HCT116 (cell line): ENCODE measurements around the gene SGCB. TPM values are rescaled to one million over a fixed set of nuclear protein-coding genes. Genes with fewer than 3 reads are reported as not detected.

Experiments used
- ATAC-seq: fragments of 200-7000 bp; cut with Tn5 transposase; 2 replicates; pipeline ENCODE4 v1.9.1; 2020; ENCODE audit warnings: mild to moderate bottlenecking, moderate library complexity
- BruUV-seq: library from RNA; stranded (reverse); fragments of 400-500 nt; replicated peaks from 2 replicates; lab custom pipeline; 2021; lab: Mats Ljungman, UMichigan
- CTCF ChIA-PET: fragments of 300-600 bp; sonication (Branson Sonifier 250); formaldehyde crosslinking; loops from one replicate; lab custom pipeline; 2021; ENCODE audit warnings: antibody characterized with exemption; lab: Charles Lee
- POLR2A ChIA-PET: fragments of 300-600, 350-600 bp; sonication (Branson Sonifier 250); formaldehyde crosslinking; loops from one replicate; lab custom pipeline; 2021; ENCODE audit warnings: antibody characterized with exemption; lab: Charles Lee
- RAD21 ChIA-PET, 2 experiments: fragments of 300-600 bp; sonication (Branson Sonifier 250); formaldehyde crosslinking; loops; one replicate each; lab custom pipeline; 2023; ENCODE audit warnings: low total read pairs in 2 of 2; ENCODE audit not compliant: uncharacterized antibody in 2 of 2, unreplicated experiment in 2 of 2, low non-redundant PET in 1 of 2; lab: Charles Lee
- DNase-seq: peaks from one replicate; pipeline ENCODE4 v3.0.0-alpha.2; 2010; ENCODE audit warnings: low read depth, low spot score
- H2AFZ ChIP-seq: fragments of 200-600 bp; shearing (Covaris generic), sonication (generic); 2 replicates; pipeline ENCODE4 v1.6.1; 2017; ENCODE audit warnings: low read depth, mixed run types, mixed read lengths, antibody characterized with exemption, low read length; ENCODE audit not compliant: poor library complexity, severe bottlenecking
- H3K27ac ChIP-seq: 2 replicates; pipeline ENCODE4 v1.5.1; 2012; ENCODE audit warnings: low read depth, low read length
- H3K27me3 ChIP-seq: fragments of 200-600 bp; sonication (generic); 2 replicates; pipeline ENCODE4 v1.6.1; 2016; ENCODE audit warnings: mixed run types, low read length, mixed read lengths; ENCODE audit not compliant: insufficient read depth
- H3K36me3 ChIP-seq, 2 experiments: fragments of 200-500 bp in 1 of 2; fragments of 200-600 bp in 1 of 2; sonication (Bioruptor generic) in 1 of 2; sonication (generic) in 1 of 2; 2 replicates each; pipeline versions ENCODE4 v1.5.1 to v1.6.1; 2014 to 2016; ENCODE audit warnings: low read length in 2 of 2, inconsistent platforms in 1 of 2, mixed read lengths in 1 of 2, mixed run types in 1 of 2; ENCODE audit not compliant: insufficient read depth in 2 of 2, control insufficient read depth in 1 of 2
- H3K4me1 ChIP-seq, 2 experiments: fragments of 200-600 bp in 1 of 2; sonication (generic) in 1 of 2; 2 replicates each; pipeline versions ENCODE4 v1.5.1 to v1.6.1; 2012 to 2017; ENCODE audit warnings: low read length in 2 of 2, inconsistent platforms in 1 of 2, mild to moderate bottlenecking in 1 of 2, mixed read lengths in 1 of 2, mixed run types in 1 of 2, moderate library complexity in 1 of 2; ENCODE audit not compliant: insufficient read depth in 2 of 2, control insufficient read depth in 1 of 2
- H3K4me2 ChIP-seq: fragments of 200-600 bp; sonication (generic); 2 replicates; pipeline ENCODE4 v1.6.1; 2017; ENCODE audit warnings: mixed run types, low read length, mixed read lengths
- H3K4me3 ChIP-seq, 2 experiments: fragments of 200-600 bp in 1 of 2; sonication (generic) in 1 of 2; replicated peaks in 1 of 2; 2 replicates each; pipeline ENCODE4 v1.5.1; 2011 to 2016; ENCODE audit warnings: low read length in 2 of 2, control low read depth in 1 of 2, low read depth in 1 of 2, mild to moderate bottlenecking in 1 of 2, mixed read lengths in 1 of 2, mixed run types in 1 of 2
- H3K79me2 ChIP-seq: fragments of 200-600 bp; sonication (generic); 2 replicates; pipeline ENCODE4 v1.6.1; 2017; ENCODE audit warnings: mild to moderate bottlenecking, mixed run types, low read length, moderate library complexity, mixed read lengths; ENCODE audit not compliant: insufficient read depth
- H3K9ac ChIP-seq: fragments of 200-600 bp; sonication (generic); 2 replicates; pipeline ENCODE4 v1.6.1; 2016; ENCODE audit warnings: low read length, mixed read lengths
- H3K9me2 ChIP-seq: fragments of 200-600 bp; sonication (generic), shearing (Covaris generic); 2 replicates; pipeline ENCODE4 v1.6.1; 2017; ENCODE audit warnings: mixed run types, mild to moderate bottlenecking, moderate library complexity; ENCODE audit not compliant: insufficient read depth
- H3K9me3 ChIP-seq, 2 experiments: fragments of 200-500 bp in 1 of 2; fragments of 200-600 bp in 1 of 2; sonication (Bioruptor generic) in 1 of 2; sonication (generic) in 1 of 2; 2 replicates each; pipeline ENCODE4 v1.6.1; 2014 to 2017; ENCODE audit warnings: low read length in 2 of 2, mixed read lengths in 2 of 2, inconsistent platforms in 1 of 2, low read depth in 1 of 2, mild to moderate bottlenecking in 1 of 2, mixed run types in 1 of 2, moderate library complexity in 1 of 2; ENCODE audit not compliant: control insufficient read depth in 1 of 2, insufficient read depth in 1 of 2
- H4K20me1 ChIP-seq: fragments of 200-600 bp; sonication (generic), shearing (Covaris generic); 2 replicates; pipeline ENCODE4 v1.6.1; 2017; ENCODE audit warnings: mixed run types, mild to moderate bottlenecking, moderate library complexity; ENCODE audit not compliant: insufficient read depth
- ATF3 ChIP-seq: IDR thresholded peaks from 2 replicates; pipeline ENCODE4 v1.6.1; 2012
- POLR2A ChIP-seq: IDR thresholded peaks from 2 replicates; pipeline ENCODE4 v1.7.0; 2011; ENCODE audit warnings: borderline replicate concordance; ENCODE audit not compliant: insufficient read depth, insufficient read length; ENCODE audit errors: extremely low read depth
- RAD21 ChIP-seq: IDR thresholded peaks from 2 replicates; pipeline ENCODE4 v1.6.1; 2012; ENCODE audit warnings: low read depth, mild to moderate bottlenecking
- ZFX ChIP-seq: fragments of 450-650 bp; IDR thresholded peaks from 2 replicates; pipeline ENCODE4 v1.6.1; 2017
- ZNF274 ChIP-seq: fragments of 200-500 bp; sonication (Bioruptor generic); IDR thresholded peaks from 2 replicates; pipeline ENCODE4 v1.6.1; 2014; ENCODE audit warnings: mild to moderate bottlenecking, low read depth, low read length, inconsistent platforms
- intact Hi-C: fragments of 100-400 bp; cut with micrococcal nuclease; formaldehyde crosslinking; loops from 2 replicates; pipeline ENCODE4 v1.10.0; 2022
- total RNA-seq: library from RNA; stranded (reverse); gene quantifications from one replicate; pipeline ENCODE4 v1.2.1, GENCODE V29; 2021; ENCODE audit not compliant: unreplicated experiment
- TF ChIP-seq, protein P1 (sequence below), 3 experiments: fragments of 200-600 bp in 1 of 3; sonication (generic) in 1 of 3; IDR thresholded peaks in 2 of 3; conservative IDR thresholded peaks in 1 of 3; 2 replicates each; pipeline ENCODE4 v1.5.1; 2012 to 2017; ENCODE audit warnings: low read depth in 2 of 3, low read length in 2 of 3, antibody characterized with exemption in 1 of 3, borderline replicate concordance in 1 of 3, control low read depth in 1 of 3, mild to moderate bottlenecking in 1 of 3, mixed read lengths in 1 of 3, mixed run types in 1 of 3, moderate library complexity in 1 of 3; ENCODE audit not compliant: insufficient read depth in 1 of 3
- TF ChIP-seq, protein P2 (sequence below): IDR thresholded peaks from 2 replicates; pipeline ENCODE4 v1.6.1; 2012; ENCODE audit warnings: low read depth
- TF ChIP-seq, protein P3 (sequence below): IDR thresholded peaks from 2 replicates; pipeline ENCODE4 v1.6.1; 2012

Gene SGCB
- total RNA-seq, 1 experiment from 2014 or later, result 18.3 TPM

DNA sequence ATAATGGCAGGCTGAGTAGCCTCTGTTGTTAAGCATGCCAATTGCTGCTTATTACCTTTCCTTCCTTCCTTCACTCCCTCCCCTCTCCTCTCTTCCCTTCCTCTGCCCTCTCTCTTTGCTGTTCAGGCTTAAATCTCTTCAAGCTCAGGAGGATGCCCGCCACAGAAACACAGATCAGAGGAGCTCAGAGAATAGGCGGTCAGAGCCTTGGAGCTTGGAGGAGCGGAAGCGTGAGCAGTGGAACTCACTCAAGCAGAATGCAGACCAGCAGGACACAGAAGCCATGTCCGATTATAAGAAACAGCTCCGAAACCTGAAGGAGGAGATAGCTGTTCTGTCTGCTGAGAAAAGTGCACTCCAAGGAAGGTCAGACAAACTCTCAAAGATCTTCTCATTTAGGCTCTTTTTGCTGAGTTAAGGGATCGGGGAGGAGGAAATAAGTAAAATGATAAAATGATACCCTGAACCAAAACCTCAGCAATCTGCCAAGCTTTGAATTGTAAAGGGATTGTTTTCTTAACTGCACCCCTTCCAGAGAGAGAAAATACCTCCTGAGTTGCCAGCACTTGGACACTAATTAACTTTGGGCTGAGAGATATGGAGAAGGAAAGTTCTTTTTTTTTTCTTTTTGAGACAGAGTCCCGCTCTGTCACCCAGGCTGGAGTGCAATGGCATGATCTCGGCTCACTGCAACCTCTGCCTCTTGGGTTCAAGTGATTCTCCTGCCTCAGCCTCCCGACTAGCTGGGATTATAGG is 33.9 kb upstream of the SGCB start:
- peaks cover 49% of the 10 kb centered on the region for H3K27me3 ChIP-seq
- H2AFZ ChIP-seq, result no peak overlapping the region
- no TSS peak for BruUV-seq
- H3K9me2 ChIP-seq, result no peaks in the 10 kb centered on the region
- no peaks in the 10 kb centered on the region for H3K36me3 ChIP-seq
- no peak overlapping the region for H3K9ac ChIP-seq
- no peak overlapping the region for H3K27ac ChIP-seq
- H3K79me2 ChIP-seq, result no peaks in the 10 kb centered on the region
- H3K4me2 ChIP-seq, result no peak overlapping the region
- TF ChIP-seq RAD21, result no peak
- no peak for TF ChIP-seq ZNF274
- no peak for TF ChIP-seq ZFX
- TF ChIP-seq, protein P1, sequence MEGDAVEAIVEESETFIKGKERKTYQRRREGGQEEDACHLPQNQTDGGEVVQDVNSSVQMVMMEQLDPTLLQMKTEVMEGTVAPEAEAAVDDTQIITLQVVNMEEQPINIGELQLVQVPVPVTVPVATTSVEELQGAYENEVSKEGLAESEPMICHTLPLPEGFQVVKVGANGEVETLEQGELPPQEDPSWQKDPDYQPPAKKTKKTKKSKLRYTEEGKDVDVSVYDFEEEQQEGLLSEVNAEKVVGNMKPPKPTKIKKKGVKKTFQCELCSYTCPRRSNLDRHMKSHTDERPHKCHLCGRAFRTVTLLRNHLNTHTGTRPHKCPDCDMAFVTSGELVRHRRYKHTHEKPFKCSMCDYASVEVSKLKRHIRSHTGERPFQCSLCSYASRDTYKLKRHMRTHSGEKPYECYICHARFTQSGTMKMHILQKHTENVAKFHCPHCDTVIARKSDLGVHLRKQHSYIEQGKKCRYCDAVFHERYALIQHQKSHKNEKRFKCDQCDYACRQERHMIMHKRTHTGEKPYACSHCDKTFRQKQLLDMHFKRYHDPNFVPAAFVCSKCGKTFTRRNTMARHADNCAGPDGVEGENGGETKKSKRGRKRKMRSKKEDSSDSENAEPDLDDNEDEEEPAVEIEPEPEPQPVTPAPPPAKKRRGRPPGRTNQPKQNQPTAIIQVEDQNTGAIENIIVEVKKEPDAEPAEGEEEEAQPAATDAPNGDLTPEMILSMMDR (IDR thresholded peaks at IDR 0.05 in 2 of 3, conservative IDR thresholded peaks at IDR 0.05 in 1 of 3; ENCODE audit: borderline replicate concordance in 1 of 3, insufficient read depth in 1 of 3, low read depth in 2 of 3, low read length in 2 of 3), result no peak
- TF ChIP-seq, protein P2, sequence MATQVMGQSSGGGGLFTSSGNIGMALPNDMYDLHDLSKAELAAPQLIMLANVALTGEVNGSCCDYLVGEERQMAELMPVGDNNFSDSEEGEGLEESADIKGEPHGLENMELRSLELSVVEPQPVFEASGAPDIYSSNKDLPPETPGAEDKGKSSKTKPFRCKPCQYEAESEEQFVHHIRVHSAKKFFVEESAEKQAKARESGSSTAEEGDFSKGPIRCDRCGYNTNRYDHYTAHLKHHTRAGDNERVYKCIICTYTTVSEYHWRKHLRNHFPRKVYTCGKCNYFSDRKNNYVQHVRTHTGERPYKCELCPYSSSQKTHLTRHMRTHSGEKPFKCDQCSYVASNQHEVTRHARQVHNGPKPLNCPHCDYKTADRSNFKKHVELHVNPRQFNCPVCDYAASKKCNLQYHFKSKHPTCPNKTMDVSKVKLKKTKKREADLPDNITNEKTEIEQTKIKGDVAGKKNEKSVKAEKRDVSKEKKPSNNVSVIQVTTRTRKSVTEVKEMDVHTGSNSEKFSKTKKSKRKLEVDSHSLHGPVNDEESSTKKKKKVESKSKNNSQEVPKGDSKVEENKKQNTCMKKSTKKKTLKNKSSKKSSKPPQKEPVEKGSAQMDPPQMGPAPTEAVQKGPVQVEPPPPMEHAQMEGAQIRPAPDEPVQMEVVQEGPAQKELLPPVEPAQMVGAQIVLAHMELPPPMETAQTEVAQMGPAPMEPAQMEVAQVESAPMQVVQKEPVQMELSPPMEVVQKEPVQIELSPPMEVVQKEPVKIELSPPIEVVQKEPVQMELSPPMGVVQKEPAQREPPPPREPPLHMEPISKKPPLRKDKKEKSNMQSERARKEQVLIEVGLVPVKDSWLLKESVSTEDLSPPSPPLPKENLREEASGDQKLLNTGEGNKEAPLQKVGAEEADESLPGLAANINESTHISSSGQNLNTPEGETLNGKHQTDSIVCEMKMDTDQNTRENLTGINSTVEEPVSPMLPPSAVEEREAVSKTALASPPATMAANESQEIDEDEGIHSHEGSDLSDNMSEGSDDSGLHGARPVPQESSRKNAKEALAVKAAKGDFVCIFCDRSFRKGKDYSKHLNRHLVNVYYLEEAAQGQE, result no peak
- no peak for TF ChIP-seq ATF3
- TF ChIP-seq, protein P3, sequence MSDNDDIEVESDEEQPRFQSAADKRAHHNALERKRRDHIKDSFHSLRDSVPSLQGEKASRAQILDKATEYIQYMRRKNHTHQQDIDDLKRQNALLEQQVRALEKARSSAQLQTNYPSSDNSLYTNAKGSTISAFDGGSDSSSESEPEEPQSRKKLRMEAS, result no peak
- no peak for TF ChIP-seq POLR2A
- intact Hi-C loops, result no loop called here
- DNase-seq (no peak), ATAC-seq (no peak)
- no peak overlapping the region for H3K4me3 ChIP-seq
- H3K9me3 ChIP-seq, result no peaks in the 10 kb centered on the region
- H4K20me1 ChIP-seq, result no peaks in the 10 kb centered on the region
- ChIA-PET RAD21 (no interaction called here), POLR2A (no interaction called here), CTCF (no interaction called here)
- no peaks in the 10 kb centered on the region for H3K4me1 ChIP-seq
